RWPE1 (cell line): ENCODE measurements around the gene IGF2.

Source experiments
- CTCF ChIA-PET: fragments of 350-600 bp; sonication (Branson Sonifier 250); formaldehyde crosslinking; extraction: SDS; loops from one replicate; lab custom pipeline; 2021; lab: Yijun Ruan, JAX
- POLR2A ChIA-PET: fragments of 400-600 bp; formaldehyde crosslinking; extraction: SDS; loops from one replicate; lab custom pipeline; 2020; ENCODE audit warnings: antibody characterized with exemption; ENCODE audit not compliant: low non-redundant PET; lab: Yijun Ruan, JAX
- DNase-seq: peaks from one replicate; pipeline ENCODE4 v3.0.0; 2012; ENCODE audit warnings: low spot score
- H3K27ac ChIP-seq: fragments of 450-650 bp; 2 replicates; pipeline ENCODE4 v1.5.1; 2017
- TF ChIP-seq, protein P1 (sequence below): fragments of 450-650 bp; conservative IDR thresholded peaks from 2 replicates; pipeline ENCODE4 v1.5.1; 2017; ENCODE audit warnings: low read depth, mild to moderate bottlenecking

Gene IGF2

DNA sequence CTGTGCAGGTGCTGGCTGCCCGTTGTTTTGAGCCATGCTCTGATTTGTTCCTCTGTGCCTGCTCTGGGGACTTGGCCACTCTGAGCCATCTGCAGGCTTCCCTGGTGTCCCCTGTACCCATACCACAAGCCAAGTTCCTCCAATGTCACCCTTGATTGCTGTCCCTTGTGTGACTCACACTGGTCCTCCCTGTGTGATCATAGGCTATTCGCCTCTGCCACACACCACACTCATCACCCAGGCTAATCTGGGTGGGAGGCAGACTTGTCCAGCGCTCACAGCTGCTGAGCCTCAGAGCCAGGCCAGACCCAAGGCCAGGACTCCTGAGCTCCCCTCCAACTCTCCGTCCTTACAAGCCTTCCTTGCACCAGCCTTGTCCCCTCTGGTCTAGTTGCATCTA, 31.7 kb downstream of the IGF2 start:
- DNase-seq = no peak
- no peak overlapping the region for H3K27ac ChIP-seq
- ChIA-PET POLR2A (no interaction called here), CTCF (no interaction called here)
- TF ChIP-seq, protein P1, sequence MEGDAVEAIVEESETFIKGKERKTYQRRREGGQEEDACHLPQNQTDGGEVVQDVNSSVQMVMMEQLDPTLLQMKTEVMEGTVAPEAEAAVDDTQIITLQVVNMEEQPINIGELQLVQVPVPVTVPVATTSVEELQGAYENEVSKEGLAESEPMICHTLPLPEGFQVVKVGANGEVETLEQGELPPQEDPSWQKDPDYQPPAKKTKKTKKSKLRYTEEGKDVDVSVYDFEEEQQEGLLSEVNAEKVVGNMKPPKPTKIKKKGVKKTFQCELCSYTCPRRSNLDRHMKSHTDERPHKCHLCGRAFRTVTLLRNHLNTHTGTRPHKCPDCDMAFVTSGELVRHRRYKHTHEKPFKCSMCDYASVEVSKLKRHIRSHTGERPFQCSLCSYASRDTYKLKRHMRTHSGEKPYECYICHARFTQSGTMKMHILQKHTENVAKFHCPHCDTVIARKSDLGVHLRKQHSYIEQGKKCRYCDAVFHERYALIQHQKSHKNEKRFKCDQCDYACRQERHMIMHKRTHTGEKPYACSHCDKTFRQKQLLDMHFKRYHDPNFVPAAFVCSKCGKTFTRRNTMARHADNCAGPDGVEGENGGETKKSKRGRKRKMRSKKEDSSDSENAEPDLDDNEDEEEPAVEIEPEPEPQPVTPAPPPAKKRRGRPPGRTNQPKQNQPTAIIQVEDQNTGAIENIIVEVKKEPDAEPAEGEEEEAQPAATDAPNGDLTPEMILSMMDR = no peak

DNA sequence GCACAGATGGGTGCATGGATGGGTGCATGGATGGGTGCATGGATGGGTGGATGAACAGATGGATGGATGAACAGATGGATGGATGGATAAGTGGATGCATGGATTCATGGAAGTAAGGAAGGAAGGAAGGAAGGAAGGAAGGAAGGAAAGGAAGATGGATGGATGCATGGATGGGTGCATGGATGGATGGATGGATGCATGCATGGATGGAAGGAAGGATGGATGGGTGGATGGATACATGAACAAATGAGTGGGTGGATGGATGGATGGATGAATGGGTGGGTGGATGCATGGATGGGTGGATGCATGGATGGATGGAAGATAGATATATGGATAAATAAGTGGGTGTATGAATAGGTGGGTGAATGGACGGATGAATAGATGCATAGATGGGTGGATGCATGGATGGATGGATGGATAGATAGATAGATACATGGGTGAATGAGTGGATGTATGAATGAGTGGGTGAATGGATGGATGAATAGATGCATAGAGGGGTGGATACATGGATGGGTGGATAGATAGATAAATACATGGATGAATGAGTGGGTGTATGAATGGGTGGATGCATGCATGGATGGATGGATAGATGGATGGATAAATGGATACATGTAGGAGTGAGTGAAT, 32.5 kb downstream of the IGF2 start:
- no peak for DNase-seq
- TF ChIP-seq, protein P1 = no peak
- no peak overlapping the region for H3K27ac ChIP-seq
- POLR2A ChIA-PET = no interaction called here
- CTCF ChIA-PET = no interaction called here

DNA sequence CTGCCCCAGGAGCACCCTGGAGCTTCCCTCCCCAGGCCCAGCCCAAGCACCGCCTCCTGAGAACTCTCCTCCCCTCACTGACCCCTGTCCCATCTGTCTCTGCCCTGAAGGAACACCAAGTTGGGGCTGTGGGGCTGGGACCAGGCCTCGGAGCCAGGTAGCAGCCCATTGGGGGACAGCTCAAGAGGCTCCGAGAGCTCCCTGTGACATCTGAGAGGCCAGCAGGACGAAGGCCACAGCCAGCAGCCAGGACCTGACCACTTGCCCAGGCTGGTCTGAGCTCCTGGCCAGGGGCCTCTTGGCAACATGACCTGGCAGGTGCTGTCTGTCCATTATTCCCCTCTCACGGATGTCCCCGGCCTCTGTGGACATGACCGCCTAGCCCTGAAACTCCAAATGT, 33.7 kb downstream of the IGF2 start:
- ChIA-PET POLR2A (no interaction called here), CTCF (no interaction called here)
- TF ChIP-seq, protein P1 = no peak

GRCh38 chr11:2104524-2105440, 34.4 kb downstream of the IGF2 start:
- DNase-seq = no peak
- ChIA-PET POLR2A (no interaction called here), CTCF (no interaction called here)
- no peak overlapping the region for H3K27ac ChIP-seq
- TF ChIP-seq, protein P1 = no peak

More for the DNA sequence above, 33.7 kb downstream of the IGF2 start:
- DNase-seq = no peak
- H3K27ac ChIP-seq = no peak overlapping the region

- DNase-seq = no peak
- TF ChIP-seq, protein P1 = no peak
- H3K27ac ChIP-seq = no peak overlapping the region
- ChIA-PET CTCF (interaction anchor here (0.6 kb wide), 1 partner anchor 11 kb away, joined by 3 read pairs; no protein-coding TSS in a partner anchor), POLR2A (no interaction called here)
Observed at GRCh38 chr11:2103668-2104523, 35.3 kb downstream of the IGF2 start.

DNA sequence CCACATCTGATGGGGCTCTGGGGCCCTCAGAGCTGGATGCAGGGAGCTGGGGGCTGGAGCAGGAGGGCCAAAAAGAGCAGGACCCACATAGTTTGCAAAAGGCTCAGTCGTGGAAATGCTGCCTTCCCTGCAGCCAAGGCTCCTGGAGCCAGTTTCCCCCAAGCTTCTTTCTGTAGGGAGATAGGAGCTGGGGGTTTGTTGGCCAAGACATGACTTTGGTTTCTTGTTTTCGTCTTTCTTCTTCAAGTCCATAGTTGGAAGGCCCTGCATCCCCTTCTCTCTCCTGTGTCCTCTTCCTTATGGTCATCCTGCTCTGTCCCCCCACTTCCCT, 36.3 kb downstream of the IGF2 start:
- DNase-seq = no peak
- ChIA-PET CTCF (interaction anchor here (0.6 to 1.0 kb wide), 2 partner anchors 49 to 66 kb away, joined by 3 read pairs; no protein-coding TSS in a partner anchor), POLR2A (no interaction called here)
- TF ChIP-seq, protein P1 = no peak
- H3K27ac ChIP-seq = no peak overlapping the region
